Measurements from ENCODE around the gene VPS50.
A peak's percentile ranks its signal among the peaks of the same experiment; 100 is the strongest.

The VPS50 gene

DNA sequence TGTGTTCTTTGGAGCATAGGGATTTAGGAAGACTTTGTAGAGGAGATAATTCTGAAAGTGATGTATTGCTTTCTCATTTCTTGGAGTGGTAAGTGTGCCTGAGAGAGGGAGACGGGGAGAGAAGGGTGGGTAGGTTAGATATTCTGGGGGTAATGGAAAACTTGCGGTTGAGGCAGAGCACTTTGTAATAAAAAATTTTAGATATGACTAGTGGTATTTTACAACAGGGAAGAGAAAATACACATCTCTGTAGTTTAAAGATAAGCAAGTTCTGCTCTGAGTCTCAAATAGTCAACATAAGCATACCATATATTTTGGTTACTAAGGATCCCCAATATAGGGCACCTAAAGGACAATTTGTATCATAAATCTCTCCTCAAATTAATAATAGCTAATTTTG is 6.6 kb downstream of the VPS50 start:
- DNase-seq (ENCODE audit: low read depth) = no peak
- TF ChIP-seq, protein P1, sequence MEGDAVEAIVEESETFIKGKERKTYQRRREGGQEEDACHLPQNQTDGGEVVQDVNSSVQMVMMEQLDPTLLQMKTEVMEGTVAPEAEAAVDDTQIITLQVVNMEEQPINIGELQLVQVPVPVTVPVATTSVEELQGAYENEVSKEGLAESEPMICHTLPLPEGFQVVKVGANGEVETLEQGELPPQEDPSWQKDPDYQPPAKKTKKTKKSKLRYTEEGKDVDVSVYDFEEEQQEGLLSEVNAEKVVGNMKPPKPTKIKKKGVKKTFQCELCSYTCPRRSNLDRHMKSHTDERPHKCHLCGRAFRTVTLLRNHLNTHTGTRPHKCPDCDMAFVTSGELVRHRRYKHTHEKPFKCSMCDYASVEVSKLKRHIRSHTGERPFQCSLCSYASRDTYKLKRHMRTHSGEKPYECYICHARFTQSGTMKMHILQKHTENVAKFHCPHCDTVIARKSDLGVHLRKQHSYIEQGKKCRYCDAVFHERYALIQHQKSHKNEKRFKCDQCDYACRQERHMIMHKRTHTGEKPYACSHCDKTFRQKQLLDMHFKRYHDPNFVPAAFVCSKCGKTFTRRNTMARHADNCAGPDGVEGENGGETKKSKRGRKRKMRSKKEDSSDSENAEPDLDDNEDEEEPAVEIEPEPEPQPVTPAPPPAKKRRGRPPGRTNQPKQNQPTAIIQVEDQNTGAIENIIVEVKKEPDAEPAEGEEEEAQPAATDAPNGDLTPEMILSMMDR (conservative IDR thresholded peaks at IDR 0.05; ENCODE audit: low read length) = no peak
- no peak overlapping the region for H3K4me3 ChIP-seq (ENCODE audit: low read length)

DNA sequence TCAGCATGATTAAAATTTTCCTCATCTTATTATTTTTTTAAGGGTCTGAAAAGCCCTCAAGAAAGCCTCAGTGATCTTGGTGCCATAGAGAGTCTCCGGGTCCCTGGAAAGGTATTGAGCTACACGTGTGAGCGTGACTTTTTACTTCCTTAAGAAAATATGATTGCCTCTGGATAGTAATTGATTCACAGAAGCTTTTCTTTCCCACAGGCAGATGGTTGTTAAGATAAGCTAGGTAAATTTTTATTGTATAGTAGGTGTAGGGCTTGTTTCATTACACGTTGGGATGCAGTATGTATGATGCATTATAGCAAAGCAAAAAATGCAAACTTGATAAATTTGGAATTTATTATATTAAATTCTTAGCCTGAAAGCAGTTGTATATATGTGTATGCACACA is 7.7 kb downstream of the VPS50 start:
- TF ChIP-seq, protein P1 (conservative IDR thresholded peaks at IDR 0.05; ENCODE audit: low read length) = no peak
- no peak overlapping the region for H3K4me3 ChIP-seq (ENCODE audit: low read length)
- DNase-seq (ENCODE audit: low read depth) = no peak

DNA sequence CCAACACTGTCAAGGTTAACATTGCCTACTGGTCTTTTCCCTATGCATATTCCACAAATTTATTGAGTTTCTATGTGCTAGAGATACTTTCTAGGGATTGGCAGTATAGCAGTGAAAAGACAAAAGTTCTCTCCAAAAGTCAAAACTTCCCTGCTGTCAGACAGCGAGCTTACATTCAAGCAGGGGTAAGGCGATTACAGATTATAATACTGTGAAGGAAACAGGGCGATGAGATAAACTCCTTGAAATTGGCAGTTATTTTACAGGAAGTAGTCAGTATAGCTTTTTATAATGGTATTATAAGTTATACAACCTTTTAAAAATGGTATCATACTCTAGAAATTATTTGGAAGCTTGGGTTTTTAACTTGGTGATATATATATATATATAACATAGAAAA is 9.9 kb downstream of the VPS50 start:
- no peak for DNase-seq (ENCODE audit: low read depth)
- TF ChIP-seq, protein P1 (conservative IDR thresholded peaks at IDR 0.05; ENCODE audit: low read length) = no peak
- no peak overlapping the region for H3K4me3 ChIP-seq (ENCODE audit: low read length)

DNA sequence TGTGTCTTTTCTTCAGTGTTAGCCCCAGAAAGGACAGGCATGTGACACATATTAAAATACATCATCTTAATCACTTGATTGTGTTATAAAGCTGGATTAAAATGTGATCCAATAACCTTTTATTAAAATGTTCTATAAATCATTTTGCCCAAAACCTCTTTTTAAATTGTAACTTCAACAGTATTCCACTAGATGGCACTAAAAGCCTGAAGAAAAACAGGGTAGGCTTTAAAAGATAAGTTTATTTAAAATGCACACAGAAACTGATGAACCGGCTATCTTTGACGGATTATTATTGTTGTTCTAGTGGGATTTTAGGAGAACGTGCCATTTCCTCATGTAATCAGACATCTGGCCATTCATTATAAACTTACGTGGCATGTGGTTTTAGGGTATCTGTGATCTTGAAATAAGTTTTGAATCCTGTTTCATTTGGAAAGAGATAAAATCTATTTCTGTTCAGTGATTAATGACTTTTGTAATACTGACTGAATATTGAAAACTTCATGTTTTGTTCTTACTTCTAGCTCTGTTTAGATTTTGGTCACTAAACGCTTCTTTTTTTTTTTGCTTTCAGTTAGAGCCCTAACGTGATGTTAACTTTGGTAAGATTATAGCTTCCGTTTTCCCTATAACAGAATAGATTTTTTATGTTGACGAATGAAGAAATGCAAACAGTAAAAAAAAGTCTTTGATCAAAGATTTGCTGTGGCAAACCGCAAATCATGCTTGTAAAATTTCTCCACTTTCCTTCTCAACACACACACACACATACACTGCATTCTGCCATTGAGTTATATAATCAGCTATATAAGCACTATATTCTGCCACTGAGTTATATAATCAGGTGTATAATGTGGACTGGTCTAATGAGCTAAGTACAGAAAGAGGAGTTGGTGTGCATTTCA is 13.6 kb downstream of the VPS50 start:
- H3K4me3 ChIP-seq (ENCODE audit: low read length) = peak overlapping the region; percentile 4
- TF ChIP-seq, protein P1 (conservative IDR thresholded peaks at IDR 0.05; ENCODE audit: low read length) = peak; percentile 62
- DNase-seq (ENCODE audit: low read depth) = peak; percentile 38

DNA sequence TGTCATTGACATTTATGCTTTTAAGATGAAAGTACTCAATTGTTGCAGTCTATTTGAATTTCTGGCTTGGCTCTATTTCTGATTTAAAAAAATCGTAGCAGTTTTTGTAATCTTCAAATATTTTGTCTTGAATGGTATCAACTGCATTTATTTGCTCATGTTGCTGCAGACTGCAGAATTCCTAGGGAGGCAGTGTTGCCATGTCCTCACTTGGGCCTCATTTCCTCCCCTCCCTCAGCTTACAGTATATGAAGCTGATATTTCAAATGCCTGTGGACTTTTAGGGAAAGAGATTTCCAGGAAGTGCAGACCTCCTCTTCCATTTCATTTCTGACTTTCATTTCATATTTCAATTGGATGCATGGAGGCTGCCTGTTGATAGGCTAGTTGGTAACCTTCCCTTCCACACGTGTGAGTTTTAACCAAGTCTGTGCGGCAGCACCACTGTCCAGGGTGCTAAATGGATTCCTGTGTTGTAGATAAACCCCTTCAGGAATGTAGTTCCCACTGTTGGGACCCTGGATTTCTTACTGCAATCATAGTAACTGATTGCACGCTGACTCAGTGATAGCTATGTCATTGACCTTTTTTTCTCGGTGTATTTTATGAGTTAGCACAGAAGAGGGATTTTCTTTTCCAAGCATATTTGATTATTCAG is 17.5 kb downstream of the VPS50 start:
- TF ChIP-seq, protein P1 (conservative IDR thresholded peaks at IDR 0.05; ENCODE audit: low read length) = no peak
- no peak overlapping the region for H3K4me3 ChIP-seq (ENCODE audit: low read length)
- DNase-seq (ENCODE audit: low read depth) = peak; percentile 23

DNA sequence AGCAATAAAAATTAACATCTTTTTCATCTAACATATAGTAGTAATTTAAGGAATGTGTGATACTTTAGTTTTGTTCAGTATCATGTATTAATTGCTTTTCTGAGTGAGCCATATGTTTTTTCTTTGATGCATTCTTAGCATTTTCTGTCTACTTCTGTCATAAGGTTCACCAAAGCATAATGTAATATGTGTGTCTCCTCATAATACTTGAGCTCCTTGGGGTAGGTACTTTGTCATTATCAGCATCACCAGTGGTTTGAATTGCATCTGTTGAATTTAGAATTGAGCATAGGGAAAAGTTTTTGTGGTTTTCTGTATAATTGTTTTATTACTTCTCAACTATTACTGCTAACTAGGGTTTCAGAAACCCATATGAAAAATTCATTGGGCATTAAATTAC is 26.5 kb downstream of the VPS50 start:
- DNase-seq (ENCODE audit: low read depth) = peak; percentile 48
- no peak overlapping the region for H3K4me3 ChIP-seq (ENCODE audit: low read length)
- TF ChIP-seq, protein P1 (conservative IDR thresholded peaks at IDR 0.05; ENCODE audit: low read length) = no peak

DNA sequence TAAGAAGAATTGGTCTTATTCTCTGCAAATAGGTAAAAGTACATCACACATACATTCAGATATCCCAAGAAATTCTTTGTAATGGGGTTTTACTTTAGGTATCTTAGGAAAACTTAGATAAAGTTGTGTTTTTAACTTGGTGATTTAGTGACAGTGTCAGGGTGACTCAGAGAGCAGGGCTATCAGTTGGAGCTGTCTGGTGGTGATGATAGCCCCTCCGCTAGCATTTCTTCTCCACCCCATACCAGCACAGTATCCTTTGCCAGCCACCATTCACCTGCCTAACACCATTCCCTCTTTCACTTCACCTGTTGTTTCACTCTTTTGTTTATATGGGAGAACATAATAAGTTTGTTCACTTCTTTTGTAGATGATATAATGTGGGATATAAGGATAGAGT is 30.4 kb downstream of the VPS50 start:
- TF ChIP-seq, protein P1 (conservative IDR thresholded peaks at IDR 0.05; ENCODE audit: low read length) = no peak
- no peak overlapping the region for H3K4me3 ChIP-seq (ENCODE audit: low read length)
- DNase-seq (ENCODE audit: low read depth) = no peak
